GM18907 (cell line): Measurements from ENCODE around the gene DNAJB1.
"Not testable (repeated sequence)": the region's sequence is repeated elsewhere in the genome, so short reads cannot be mapped to it uniquely, and the experiment has no call there.

Experiments used
- ATAC-seq: cut with Tn5 transposase; IDR thresholded peaks from one replicate; pipeline ENCODE4 v1.9.1; 2021; ENCODE audit warnings: mild to moderate bottlenecking, moderate library complexity; ENCODE audit not compliant: unreplicated experiment

The DNAJB1 gene

GRCh38 chr19:14553042-14553938 lies 35.1 kb upstream of the DNAJB1 start:
- ATAC-seq, result no peak

GRCh38 chr19:14552006-14552360 lies 33.8 kb upstream of the DNAJB1 start:
- not testable (repeated sequence) for ATAC-seq

- ATAC-seq, result peak; percentile 44
Measured at GRCh38 chr19:14551134-14552005, 33.2 kb upstream of the DNAJB1 start.

GRCh38 chr19:14550201-14550754 lies 32.1 kb upstream of the DNAJB1 start:
- ATAC-seq, result no peak

- ATAC-seq, result no peak
Measured at GRCh38 chr19:14545716-14546082, 27.5 kb upstream of the DNAJB1 start.

GRCh38 chr19:14544977-14545715 lies 26.9 kb upstream of the DNAJB1 start:
- no peak for ATAC-seq

GRCh38 chr19:14544047-14544446 lies 25.9 kb upstream of the DNAJB1 start:
- ATAC-seq, result no peak

- ATAC-seq, result no peak
Measured at GRCh38 chr19:14542711-14543328, 24.6 kb upstream of the DNAJB1 start.

- ATAC-seq, result not testable (repeated sequence)
Measured at GRCh38 chr19:14541979-14542378, 23.8 kb upstream of the DNAJB1 start.

GRCh38 chr19:14540741-14541525 lies 22.7 kb upstream of the DNAJB1 start:
- ATAC-seq, result no peak

- ATAC-seq, result no peak
Measured at GRCh38 chr19:14536926-14537692, 18.9 kb upstream of the DNAJB1 start.

- no peak for ATAC-seq
Measured at GRCh38 chr19:14533450-14533849, 15.3 kb upstream of the DNAJB1 start.

GRCh38 chr19:14530506-14530905 lies 12.3 kb upstream of the DNAJB1 start:
- ATAC-seq, result no peak

- ATAC-seq, result peak; percentile 4
Measured at GRCh38 chr19:14530005-14530348, 11.8 kb upstream of the DNAJB1 start.

- ATAC-seq, result peak; percentile 93
Measured at GRCh38 chr19:14529254-14530004, 11.2 kb upstream of the DNAJB1 start, which contains the start of gene TECR. Gene TECR, plus strand, starts transcription at chr19:14529594. Its CDS starts 103 bp downstream, at chr19:14529697.

GRCh38 chr19:14528419-14529253 lies 10.4 kb upstream of the DNAJB1 start:
- ATAC-seq, result no peak

- ATAC-seq, result no peak
Measured at GRCh38 chr19:14526423-14526822, 8.2 kb upstream of the DNAJB1 start.
